ENCODE results near the gene EN1. TPM values are rescaled to one million over a fixed set of nuclear protein-coding genes. Genes with fewer than 3 reads are reported as not detected.
A peak's percentile ranks its signal among the peaks of the same experiment; 100 is the strongest.

EN1 gene
- total and polyA plus RNA-seq, 2 donors (not counting 1 experiment from before 2014, with no cell fraction given), result not detected

- no peak overlapping the region for H3K9ac ChIP-seq (ENCODE audit: insufficient read depth, low read length)
Observed at GRCh38 chr2:118834901-118835745, 12.3 kb downstream of the EN1 start.

GRCh38 chr2:118834440-118834810 is 13.0 kb downstream of the EN1 start:
- Histone ChIP-seq H3K36me3 (ENCODE audit: control insufficient read depth, insufficient read depth, low read length) (no peaks in the 10 kb centered on the region), H3K9ac (ENCODE audit: insufficient read depth, low read length) (no peak overlapping the region), H3K27ac (ENCODE audit: insufficient read depth, low read length) (no peak overlapping the region), H4K20me1 (ENCODE audit: control insufficient read depth, extremely low read depth, insufficient read depth, low read length) (no peaks in the 10 kb centered on the region), H3K4me3 (replicated peaks in 1 of 4; ENCODE audit: control extremely low read depth in 1 of 4, insufficient read depth in 1 of 4, low read depth in 3 of 4, low read length in 4 of 4) (no peak overlapping the region), H3K4me2 (ENCODE audit: extremely low read depth, insufficient read depth, low read length) (no peak overlapping the region), H3K79me2 (ENCODE audit: control insufficient read depth, insufficient read depth, low read length) (no peaks in the 10 kb centered on the region), H3K9me3 (ENCODE audit: control insufficient read depth, insufficient read depth, low read depth, low read length) (no peaks in the 10 kb centered on the region), H3K27me3 (ENCODE audit: control insufficient read depth, insufficient read depth, low read length) (peaks cover 61% of the 10 kb centered on the region), H3K4me1 (ENCODE audit: control insufficient read depth, extremely low read depth, insufficient read depth, low read length) (no peaks in the 10 kb centered on the region), H2AFZ (ENCODE audit: low read length) (no peak overlapping the region)
- no peak for TF ChIP-seq EZH2 (IDR thresholded peaks at IDR 0.05; ENCODE audit: low read length, missing control alignments)
- TF ChIP-seq CTCF (conservative IDR thresholded peaks at IDR 0.05 in 1 of 2, IDR thresholded peaks at IDR 0.05 in 1 of 2; ENCODE audit: low read depth in 1 of 2, low read length in 2 of 2), result no peak
- no peak for DNase-seq (ENCODE audit: low read depth in 2 of 2)

More at GRCh38 chr2:118834901-118835745, 12.3 kb downstream of the EN1 start:
- Histone ChIP-seq H3K27ac (ENCODE audit: insufficient read depth, low read length) (no peak overlapping the region), H3K9me3 (ENCODE audit: control insufficient read depth, insufficient read depth, low read depth, low read length) (no peaks in the 10 kb centered on the region), H3K4me2 (ENCODE audit: extremely low read depth, insufficient read depth, low read length) (peak overlapping the region; percentile 71), H3K4me3 (replicated peaks in 1 of 4; ENCODE audit: control extremely low read depth in 1 of 4, insufficient read depth in 1 of 4, low read depth in 3 of 4, low read length in 4 of 4) (peak overlapping the region; percentile 7 to 41 (median 24)), H3K36me3 (ENCODE audit: control insufficient read depth, insufficient read depth, low read length) (no peaks in the 10 kb centered on the region), H3K79me2 (ENCODE audit: control insufficient read depth, insufficient read depth, low read length) (no peaks in the 10 kb centered on the region), H3K27me3 (ENCODE audit: control insufficient read depth, insufficient read depth, low read length) (peaks cover 67% of the 10 kb centered on the region), H2AFZ (ENCODE audit: low read length) (no peak overlapping the region), H4K20me1 (ENCODE audit: control insufficient read depth, extremely low read depth, insufficient read depth, low read length) (no peaks in the 10 kb centered on the region), H3K4me1 (ENCODE audit: control insufficient read depth, extremely low read depth, insufficient read depth, low read length) (no peaks in the 10 kb centered on the region)
- no peak for DNase-seq (ENCODE audit: low read depth in 2 of 2)
- no peak for TF ChIP-seq CTCF (conservative IDR thresholded peaks at IDR 0.05 in 1 of 2, IDR thresholded peaks at IDR 0.05 in 1 of 2; ENCODE audit: low read depth in 1 of 2, low read length in 2 of 2)
- peak; percentile 80 for TF ChIP-seq EZH2 (IDR thresholded peaks at IDR 0.05; ENCODE audit: low read length, missing control alignments)

GRCh38 chr2:118833716-118834439 is 13.6 kb downstream of the EN1 start:
- H3K27ac ChIP-seq (ENCODE audit: insufficient read depth, low read length), result no peak overlapping the region
- peaks cover 61% of the 10 kb centered on the region for H3K27me3 ChIP-seq (ENCODE audit: control insufficient read depth, insufficient read depth, low read length)
- no peak overlapping the region for H3K9ac ChIP-seq (ENCODE audit: insufficient read depth, low read length)
- no peaks in the 10 kb centered on the region for H4K20me1 ChIP-seq (ENCODE audit: control insufficient read depth, extremely low read depth, insufficient read depth, low read length)
- H3K9me3 ChIP-seq (ENCODE audit: control insufficient read depth, insufficient read depth, low read depth, low read length), result no peaks in the 10 kb centered on the region
- no peak for TF ChIP-seq CTCF (conservative IDR thresholded peaks at IDR 0.05 in 1 of 2, IDR thresholded peaks at IDR 0.05 in 1 of 2; ENCODE audit: low read depth in 1 of 2, low read length in 2 of 2)
- no peak for TF ChIP-seq EZH2 (IDR thresholded peaks at IDR 0.05; ENCODE audit: low read length, missing control alignments)
- no peak for DNase-seq (ENCODE audit: low read depth in 2 of 2)
- H3K4me2 ChIP-seq (ENCODE audit: extremely low read depth, insufficient read depth, low read length), result no peak overlapping the region
- no peak overlapping the region for H2AFZ ChIP-seq (ENCODE audit: low read length)
- H3K79me2 ChIP-seq (ENCODE audit: control insufficient read depth, insufficient read depth, low read length), result no peaks in the 10 kb centered on the region
- H3K36me3 ChIP-seq (ENCODE audit: control insufficient read depth, insufficient read depth, low read length), result no peaks in the 10 kb centered on the region
- no peak overlapping the region for H3K4me3 ChIP-seq (replicated peaks in 1 of 4; ENCODE audit: control extremely low read depth in 1 of 4, insufficient read depth in 1 of 4, low read depth in 3 of 4, low read length in 4 of 4)
- no peaks in the 10 kb centered on the region for H3K4me1 ChIP-seq (ENCODE audit: control insufficient read depth, extremely low read depth, insufficient read depth, low read length)

Data from fibroblast of lung (primary cell).